DOHH2 (cell line): ENCODE data around the gene TREX2.

Source experiments
- CTCF ChIP-seq: fragments of 200-600 bp; sonication (generic); IDR thresholded peaks from one replicate; pipeline ENCODE4 v1.5.1; 2014; ENCODE audit warnings: antibody characterized with exemption, mild to moderate bottlenecking, low read depth, low read length; ENCODE audit not compliant: poor library complexity, severe bottlenecking
- EZH2phosphoT487 ChIP-seq: fragments of 200-600 bp; sonication (generic); IDR thresholded peaks from 2 replicates; pipeline ENCODE4 v1.6.1; 2017; ENCODE audit warnings: borderline replicate concordance, mild to moderate bottlenecking, antibody characterized with exemption, low read length, moderate library complexity, mixed read lengths

DNA sequence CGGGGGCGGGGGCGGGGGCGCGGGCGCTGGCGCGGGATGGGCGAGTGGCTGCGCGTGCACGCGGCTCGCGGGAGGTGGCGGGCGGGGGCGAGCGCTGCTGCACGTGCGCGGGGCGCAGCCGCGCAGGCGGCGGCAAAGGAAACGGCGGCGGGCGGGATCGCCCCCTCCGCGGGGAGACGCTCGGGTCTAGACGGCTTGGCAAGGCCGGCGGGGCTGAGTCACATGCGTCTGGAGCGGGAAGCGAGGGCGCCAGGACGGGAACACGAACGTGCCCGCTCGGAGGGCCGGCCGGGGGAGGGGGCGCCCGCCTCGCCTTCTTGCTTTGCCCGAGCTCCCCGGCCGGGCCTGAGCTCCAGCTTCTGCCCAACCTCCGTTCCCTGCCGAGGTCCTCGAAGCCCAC lies 28.9 kb upstream of the TREX2 start:
- TF ChIP-seq CTCF: no peak
- no peak for TF ChIP-seq EZH2phosphoT487
